LNCaP clone FGC (cell line): ENCODE measurements around the gene MGST3.

Experiments
- DNase-seq: peaks from one replicate; pipeline ENCODE4 v3.0.0-alpha.2; 2011; ENCODE audit warnings: low read depth
- H3K4me3 ChIP-seq: 2 replicates; pipeline ENCODE4 v1.5.1; 2011; ENCODE audit warnings: mild to moderate bottlenecking, low read depth, low read length, control low read depth
- TF ChIP-seq, protein P1 (sequence below): IDR thresholded peaks from 2 replicates; pipeline ENCODE4 v1.5.1; 2012; ENCODE audit warnings: mild to moderate bottlenecking; ENCODE audit not compliant: control insufficient read depth, insufficient read depth; ENCODE audit errors: extremely low read depth

Gene MGST3

DNA sequence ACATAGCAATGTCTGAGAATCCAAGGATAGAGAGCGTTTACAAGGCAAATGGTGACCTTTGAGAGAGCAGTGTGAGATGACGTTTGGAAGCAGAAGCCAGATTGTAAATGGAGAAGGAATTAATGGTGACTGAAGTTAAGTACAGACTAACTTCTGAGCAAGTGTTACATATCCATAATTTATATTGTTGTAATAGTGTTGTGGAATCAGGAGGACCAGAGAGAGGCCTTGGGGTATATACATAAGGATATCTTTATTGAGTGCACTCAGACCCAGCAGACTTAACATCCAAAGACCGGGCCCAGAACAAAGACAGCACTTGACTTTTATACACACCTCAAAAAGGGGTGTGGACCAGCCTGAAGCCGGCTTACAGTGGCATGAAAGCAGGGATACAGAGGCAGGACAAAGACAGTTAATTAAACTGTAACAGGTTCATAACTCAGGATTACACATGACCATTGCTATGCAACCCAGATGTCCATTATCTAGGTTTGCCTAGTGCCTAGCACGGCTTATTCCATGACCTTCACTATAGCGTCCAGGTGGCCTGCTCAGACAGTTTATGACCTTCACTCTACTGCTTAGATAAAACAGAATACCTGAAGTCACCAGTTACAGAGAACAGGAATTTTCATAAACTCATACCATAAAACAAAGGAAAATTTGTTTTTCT lies 2.7 kb upstream of the MGST3 start:
- TF ChIP-seq, protein P1, sequence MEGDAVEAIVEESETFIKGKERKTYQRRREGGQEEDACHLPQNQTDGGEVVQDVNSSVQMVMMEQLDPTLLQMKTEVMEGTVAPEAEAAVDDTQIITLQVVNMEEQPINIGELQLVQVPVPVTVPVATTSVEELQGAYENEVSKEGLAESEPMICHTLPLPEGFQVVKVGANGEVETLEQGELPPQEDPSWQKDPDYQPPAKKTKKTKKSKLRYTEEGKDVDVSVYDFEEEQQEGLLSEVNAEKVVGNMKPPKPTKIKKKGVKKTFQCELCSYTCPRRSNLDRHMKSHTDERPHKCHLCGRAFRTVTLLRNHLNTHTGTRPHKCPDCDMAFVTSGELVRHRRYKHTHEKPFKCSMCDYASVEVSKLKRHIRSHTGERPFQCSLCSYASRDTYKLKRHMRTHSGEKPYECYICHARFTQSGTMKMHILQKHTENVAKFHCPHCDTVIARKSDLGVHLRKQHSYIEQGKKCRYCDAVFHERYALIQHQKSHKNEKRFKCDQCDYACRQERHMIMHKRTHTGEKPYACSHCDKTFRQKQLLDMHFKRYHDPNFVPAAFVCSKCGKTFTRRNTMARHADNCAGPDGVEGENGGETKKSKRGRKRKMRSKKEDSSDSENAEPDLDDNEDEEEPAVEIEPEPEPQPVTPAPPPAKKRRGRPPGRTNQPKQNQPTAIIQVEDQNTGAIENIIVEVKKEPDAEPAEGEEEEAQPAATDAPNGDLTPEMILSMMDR = no peak
- H3K4me3 ChIP-seq = no peak overlapping the region
- no peak for DNase-seq

DNA sequence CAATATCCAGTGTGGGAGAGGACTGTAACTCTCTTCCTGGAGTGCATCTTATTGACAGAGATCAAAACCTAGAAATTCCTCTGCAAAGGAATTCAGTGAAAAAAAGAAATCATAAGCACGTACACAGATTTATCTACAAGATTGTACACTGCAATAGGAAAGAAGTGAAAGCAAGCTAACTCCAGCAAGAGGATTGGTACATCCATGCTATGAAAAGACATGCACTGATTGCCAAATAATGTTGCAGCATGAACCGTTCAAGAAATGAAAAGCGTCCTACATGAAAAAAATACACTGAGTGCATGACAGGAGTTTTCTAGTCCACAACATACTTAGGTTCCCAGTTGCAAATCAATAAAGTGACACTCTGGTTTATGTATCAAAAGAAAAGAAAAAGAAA lies 1.9 kb upstream of the MGST3 start:
- DNase-seq = no peak

DNA sequence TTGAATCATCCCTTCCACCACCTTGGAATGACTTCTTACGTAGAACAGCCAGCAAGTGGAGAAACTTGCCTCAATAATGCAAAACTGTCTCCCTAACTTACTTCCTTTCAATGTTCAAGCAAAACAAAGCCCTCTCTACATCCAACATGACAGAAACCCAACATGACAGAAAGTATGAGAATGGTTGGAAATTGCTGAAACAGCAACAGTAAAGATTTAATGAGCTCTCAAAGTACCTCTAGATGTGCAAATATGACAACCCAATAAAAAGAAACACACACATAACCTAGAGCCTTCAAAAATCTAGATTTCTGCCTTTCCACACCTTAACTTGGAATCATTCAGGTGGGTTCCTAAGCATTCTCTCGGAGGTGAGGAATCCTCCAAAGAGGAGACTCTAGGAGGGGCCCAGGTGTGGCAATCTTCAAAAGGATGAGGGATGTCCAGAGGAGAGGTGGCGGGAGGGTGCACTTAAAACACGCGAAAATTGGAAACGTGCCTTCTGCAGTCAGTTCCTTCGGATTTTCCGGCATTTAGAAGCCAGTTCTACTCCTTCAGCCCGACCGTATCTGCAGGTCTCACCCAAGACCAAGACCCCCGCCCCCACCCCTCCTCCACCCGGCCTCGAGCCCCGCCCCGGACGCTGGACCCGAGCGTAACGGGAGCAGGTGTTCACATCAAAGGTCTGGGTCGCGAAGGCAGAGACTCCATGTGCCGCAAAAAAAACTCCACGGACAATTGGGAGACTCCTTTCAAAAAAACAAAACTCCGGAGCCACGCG lies 996 bp upstream of the MGST3 start:
- DNase-seq = no peak
- peak overlapping the region; percentile 79 for H3K4me3 ChIP-seq
- TF ChIP-seq, protein P1 = no peak

More for the DNA sequence above, 1.9 kb upstream of the MGST3 start:
- no peak overlapping the region for H3K4me3 ChIP-seq
- TF ChIP-seq, protein P1 = no peak

DNA sequence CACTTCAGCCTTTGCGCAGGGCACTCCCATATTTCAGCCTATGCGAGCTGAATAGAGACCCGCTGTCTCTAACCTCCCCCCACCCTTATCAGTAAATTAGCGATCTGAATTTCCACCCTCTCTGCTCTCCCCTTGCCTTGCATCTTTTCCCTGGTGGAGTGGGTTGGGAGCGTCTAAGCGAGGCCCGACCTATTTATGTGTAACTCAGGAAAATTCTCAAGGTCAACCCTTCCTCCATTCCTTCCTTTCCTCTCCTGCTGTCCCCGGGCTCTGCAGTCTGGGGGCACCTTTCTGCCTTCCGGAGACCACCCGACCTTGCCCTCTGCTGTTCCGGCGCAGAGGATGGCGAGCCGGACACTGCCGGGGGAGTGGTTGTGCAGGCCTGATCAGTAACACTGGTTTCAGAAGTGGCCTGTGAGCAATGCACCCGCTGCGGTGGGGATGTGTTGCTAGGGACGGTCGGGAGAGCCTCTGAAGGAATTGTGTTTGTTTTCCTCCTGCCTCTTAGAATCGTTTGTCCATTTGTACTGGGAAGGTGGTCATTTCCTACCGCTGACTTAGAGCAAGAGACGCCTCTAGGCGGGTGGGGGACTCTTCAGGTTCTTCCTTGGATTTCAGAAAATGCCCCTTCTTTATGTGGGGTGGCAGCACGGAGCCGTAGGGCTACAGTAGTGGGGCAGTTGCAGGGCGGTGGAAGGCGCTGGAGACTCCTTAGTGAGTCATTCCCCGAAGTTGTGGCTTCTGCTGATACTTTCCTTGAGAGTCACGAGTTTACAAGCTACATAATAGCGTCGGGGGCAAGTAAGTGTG lies 513 bp downstream of the MGST3 start:
- H3K4me3 ChIP-seq = peak overlapping the region; percentile 79
- no peak for DNase-seq
- TF ChIP-seq, protein P1 = 0 out of 2 replicates have a peak, but pooled peaks have one; percentile 1

DNA sequence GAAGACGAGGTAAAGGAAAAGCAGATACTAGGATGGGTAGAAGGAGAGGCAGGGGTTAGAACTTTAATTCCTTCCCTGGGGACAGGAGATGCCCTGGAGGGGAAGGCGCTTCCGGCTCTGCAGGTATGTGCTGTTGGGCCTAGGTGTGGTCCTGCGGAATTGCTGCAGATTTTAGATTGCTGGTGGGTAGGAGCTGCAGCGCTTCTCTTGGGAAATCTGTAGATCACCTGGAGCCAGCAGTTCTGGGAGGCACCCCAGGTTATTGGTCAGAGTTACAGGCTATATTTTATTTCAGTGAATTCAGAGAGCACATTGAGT lies 1.1 kb downstream of the MGST3 start:
- peak overlapping the region; percentile 79 for H3K4me3 ChIP-seq
- DNase-seq = no peak
- TF ChIP-seq, protein P1 = no peak

DNA sequence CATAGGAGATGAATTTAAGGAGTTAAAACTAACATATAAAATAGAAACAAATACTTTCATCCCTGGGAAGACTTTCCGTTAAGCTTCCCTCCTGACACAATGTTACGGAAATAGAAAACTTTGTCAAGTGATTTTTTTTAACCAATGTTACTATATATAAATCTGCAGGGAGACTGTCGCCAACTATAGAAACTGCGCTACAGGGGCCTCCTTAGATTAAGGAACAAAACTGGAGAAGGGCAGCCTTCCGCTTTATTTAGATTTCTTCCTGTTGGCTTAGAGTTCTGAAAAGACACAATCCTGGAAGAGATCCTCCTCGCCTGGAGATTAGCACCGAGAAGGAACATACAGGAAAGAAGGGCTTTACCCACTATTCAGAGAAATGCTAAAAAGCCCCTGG lies 1.5 kb downstream of the MGST3 start:
- H3K4me3 ChIP-seq = no peak overlapping the region; the same call in 1 of the 2 replicates
- DNase-seq = no peak
- TF ChIP-seq, protein P1 = no peak
